Bone marrow (tissue), 2 donors: ENCODE results near the gene PRM1.

Experiments used
- DNase-seq, 2 donors: peaks; one replicate each; lab custom pipeline; 2025; lab: John Stamatoyannopoulos, UW

The PRM1 gene

DNA sequence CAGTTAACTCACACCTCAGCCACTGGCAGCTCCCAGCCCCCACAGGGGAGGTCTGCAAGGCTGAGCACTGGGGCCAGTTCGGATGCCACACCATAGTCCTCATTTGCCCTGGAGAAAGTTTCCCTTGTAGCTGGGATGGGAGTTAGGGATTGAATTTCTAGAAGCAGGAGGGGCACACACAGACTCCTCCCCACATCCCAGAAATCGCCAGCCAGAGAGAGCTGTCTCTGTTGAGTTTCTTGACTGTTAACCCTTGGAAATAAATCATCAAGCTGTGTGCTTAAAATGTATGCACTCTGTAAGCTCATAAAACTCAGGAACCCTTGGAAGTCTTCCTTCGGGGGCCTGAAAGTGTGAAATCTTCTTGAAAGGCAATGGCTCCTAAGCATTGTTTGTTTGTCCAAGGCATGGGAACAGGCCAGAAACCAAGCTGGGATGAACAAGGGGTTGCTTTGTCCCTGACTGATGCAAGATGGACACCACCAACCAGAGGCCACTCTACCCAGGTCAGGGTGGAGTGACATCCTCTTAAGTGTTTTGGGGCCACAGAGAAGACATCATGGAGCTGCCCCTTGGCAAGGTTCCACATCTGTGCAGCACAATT is 7.3 kb downstream of the PRM1 start:
- no peak for DNase-seq

DNA sequence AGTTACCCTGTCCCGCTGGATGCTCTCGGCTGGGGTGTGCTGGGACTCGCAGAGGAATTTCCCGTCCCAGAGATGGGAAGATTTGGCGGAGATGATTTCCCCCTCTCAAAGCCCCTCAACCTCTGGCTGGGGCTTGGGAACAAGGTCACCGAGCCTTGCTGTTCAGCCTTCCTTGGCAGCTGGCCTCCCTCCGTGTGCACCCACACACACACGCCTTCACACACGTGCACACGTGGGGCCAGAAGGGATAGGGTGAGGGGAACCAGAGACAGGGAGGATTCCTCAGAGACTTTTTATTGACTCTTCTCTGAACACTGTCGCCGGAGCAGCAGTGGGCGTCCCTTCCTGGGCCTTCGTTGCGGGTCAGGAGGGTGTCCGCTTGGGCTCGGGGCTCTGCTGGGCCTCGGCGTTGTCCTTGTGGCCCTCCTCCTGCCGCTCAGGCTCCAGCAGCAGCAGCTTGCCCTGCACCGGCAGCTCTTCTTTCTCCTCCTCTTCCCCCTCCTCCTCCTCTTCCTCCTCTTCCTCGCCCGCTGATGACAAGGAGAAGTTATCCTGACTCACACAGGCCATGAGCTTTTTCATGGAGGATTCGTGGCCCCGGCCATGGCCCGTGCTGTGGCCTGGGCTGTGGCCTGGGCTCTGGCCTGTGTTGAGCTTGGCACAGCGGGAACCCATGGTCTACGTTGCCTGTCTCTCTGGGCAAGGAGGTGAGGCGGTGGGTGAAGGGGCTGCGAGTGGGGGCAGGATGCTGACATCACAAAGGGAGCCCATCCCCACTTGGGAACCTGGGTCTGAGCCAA is 8.0 kb downstream of the PRM1 start, which contains the start of gene PRM3:
Gene PRM3, minus strand, starts transcription at position 709 of the 800 bp plus-strand sequence. Its CDS starts 34 bp downstream, at position 675.
- no peak for DNase-seq

DNA sequence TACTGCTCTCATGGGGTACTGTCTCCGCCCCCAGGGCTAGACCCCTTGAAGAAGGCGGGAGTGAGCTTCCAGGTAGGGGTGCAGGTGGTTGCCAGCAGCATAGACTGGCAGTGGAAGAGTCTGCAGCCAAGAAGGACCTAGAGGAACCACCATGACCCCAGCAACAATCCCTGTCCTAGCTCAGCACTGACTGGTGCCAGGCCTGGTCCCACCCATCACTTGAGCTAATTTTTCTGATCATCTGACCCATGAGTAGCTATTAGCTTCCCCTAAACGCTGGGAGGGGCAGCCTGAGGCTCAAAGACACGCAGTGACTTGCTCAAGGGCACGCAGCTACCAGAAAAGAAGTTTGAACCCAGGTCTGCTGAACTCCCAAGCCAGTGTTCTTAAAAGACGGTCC is 8.6 kb downstream of the PRM1 start:
- DNase-seq: no peak

DNA sequence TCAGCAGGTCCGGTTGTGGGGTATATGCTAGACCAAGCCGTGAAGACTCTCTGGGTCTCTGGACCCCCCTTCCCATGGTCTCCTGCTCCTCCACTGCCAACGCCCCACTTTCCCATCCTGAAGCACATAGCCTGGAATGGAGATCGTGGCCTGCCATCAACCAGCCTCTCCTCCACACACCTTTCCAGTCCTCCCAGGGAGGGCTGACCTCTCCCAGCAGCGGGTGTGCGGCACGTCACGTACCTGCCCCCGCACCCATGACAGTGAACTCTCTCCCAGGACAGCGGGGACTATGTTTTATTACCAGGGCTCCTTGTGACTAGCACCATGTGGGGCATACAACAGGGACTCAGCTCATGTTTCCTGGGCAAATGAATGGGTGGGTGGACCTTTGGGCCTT is 9.5 kb downstream of the PRM1 start:
- no peak for DNase-seq

DNA sequence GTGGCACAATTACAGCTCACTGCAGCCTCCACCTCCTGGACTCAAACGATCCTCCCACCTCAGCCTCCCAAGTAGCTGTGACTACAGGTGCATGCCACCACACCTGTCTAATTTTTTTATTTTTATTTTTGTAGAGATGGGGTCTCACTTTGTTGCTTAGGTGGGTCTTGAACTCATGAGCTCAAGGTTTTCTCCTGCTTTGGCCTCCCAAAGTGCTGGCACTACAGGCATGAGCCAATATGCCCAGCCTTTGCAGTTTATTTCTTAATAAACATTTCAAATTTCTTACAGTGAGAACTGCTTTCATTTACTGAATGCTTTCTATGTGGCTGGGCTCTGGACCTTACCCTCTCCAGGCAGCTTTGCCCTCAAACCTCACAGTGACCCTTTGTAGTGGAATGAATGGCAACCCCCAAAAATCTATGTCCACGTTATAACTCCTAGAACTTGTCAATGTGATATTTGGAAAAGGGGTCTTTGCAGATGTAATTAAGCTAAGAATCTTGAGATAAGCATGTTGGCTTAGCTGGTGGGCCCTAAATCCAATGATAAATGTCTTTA is 10.4 kb downstream of the PRM1 start:
- no peak for DNase-seq

DNA sequence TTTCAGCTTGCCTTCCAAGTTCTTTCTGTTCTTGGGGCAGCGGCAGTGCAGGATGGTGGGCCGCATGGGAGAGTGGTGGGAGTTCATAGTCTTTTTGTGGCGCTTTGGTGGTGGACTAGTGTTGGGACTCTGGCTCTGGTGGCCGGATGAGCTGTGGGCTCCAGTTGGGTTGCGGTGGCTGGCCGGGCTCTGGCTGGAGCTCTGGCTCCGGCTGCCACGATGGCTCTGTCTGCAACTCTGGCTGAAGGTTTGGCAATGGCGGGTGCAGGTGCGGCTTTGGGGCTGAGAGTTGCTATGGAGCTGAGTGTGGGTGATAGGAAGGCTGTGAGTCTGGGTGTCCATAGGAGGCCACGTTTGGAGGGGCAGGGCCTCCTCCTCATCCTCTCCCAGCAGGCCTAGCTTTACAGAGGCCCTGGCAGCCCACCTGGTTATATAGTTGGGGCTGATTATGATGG is 12.2 kb downstream of the PRM1 start, which contains the start of gene TNP2:
Gene TNP2, minus strand, starts transcription at position 405 of the 455 bp plus-strand sequence. Its CDS starts 63 bp downstream, at position 342.
- no peak for DNase-seq

DNA sequence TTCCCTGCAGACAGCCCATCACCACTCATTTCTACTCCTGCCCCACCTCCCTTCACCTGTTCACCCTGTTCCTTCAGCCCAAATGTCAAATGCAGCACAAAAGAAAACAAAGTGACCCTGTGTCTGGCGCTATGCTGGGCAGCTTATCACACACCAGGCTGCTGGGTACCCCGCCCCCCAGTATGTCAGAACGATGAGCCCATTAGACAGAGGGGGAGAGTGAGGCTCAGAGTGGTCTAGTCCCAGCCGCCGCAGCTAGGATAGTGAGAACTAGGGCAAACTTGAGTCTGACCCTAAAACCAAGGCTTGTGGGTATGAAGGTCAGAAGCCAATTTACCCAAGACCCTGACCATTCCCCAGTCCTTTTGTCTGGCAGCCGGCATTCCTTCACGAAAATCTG is 16.0 kb downstream of the PRM1 start:
- no peak for DNase-seq

DNA sequence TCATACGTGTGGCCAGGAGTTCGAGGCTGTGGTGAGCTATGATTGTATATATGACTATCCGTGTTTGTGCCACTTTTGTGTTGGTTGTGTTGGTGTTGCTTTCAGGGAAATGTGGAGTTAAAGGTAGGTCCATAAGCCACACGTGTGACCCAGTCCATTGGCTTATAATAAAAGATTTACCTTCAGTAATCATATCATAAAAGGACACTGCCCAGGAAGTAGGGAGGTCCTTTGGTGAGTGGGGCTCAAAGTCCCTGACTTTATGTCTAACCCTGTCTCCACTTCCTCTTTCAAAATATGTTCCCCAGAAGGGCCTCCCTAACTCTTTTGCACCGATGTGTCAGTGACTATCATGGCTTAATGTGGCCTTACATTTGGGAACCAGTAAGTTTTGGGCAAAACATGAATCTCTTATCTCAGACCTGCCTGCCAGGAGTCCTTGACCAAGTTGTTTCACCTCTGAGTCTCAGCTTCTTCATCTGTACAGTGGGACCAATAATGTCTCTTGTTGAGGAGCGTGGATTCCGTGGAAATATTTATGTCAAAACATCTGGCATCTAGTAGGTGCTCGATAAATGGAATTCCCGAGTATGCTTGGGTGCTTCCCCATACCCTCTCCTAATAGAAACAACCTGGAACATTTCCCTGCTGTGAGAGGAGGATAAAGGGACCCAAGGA is 16.8 kb downstream of the PRM1 start:
- DNase-seq: no peak

DNA sequence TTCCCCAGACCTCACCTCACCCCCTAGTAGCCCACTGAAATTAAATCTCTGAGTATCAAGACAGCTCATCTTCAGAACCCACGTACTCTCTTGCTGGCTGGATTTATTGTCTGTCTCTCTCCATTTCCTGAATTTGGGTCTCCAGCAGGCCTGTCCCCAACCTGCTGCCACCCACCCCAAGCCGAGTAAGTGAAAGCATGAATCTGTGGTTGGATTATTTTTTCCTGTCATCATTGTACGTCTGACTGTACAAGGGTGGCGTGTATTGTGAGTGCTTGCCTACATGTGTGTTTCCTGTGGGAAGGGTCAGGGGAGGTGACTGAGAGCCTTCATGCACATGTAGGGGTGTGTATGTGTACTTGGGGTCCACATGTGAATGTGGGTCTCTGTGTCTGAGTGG is 17.4 kb downstream of the PRM1 start:
- peak in 1 of 2 donors; percentile 77 for DNase-seq

DNA sequence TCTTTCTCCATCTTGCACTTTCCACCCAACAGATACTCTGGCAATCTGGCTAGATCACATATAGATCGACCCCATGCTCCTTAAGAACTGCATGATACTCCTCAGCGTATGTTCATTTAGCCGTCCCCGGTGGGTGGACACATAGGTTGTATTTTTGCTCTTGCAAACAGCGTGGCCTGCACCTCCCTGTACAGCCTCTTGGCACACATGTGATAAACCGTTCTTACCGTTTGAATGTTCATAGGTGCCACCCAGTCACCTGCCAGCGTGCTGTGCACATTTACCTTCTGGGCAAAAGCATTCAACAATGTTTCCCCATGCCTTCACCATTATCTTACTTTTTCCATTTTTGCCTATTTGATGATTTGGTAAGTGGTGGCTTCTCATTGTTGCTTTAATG is 18.2 kb downstream of the PRM1 start:
- DNase-seq: no peak

DNA sequence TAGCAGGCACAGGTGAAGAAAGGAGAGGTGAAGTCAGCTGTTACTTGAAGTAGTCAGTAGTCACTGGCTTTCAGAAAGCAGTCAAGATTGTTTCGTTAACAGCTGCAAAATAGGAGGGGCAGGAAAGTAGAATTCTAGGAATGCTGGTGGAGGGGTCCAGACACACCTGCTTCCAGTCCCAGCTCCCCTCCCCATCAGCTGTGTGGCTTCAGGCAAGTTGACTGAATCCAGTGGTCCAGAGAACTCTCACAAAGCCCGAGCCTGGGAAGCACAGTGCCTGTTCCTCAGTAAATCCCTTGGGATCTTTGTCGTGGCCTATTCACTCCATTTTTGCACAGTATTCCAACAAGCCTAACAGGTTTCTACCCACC is 20.5 kb downstream of the PRM1 start:
- no peak for DNase-seq

DNA sequence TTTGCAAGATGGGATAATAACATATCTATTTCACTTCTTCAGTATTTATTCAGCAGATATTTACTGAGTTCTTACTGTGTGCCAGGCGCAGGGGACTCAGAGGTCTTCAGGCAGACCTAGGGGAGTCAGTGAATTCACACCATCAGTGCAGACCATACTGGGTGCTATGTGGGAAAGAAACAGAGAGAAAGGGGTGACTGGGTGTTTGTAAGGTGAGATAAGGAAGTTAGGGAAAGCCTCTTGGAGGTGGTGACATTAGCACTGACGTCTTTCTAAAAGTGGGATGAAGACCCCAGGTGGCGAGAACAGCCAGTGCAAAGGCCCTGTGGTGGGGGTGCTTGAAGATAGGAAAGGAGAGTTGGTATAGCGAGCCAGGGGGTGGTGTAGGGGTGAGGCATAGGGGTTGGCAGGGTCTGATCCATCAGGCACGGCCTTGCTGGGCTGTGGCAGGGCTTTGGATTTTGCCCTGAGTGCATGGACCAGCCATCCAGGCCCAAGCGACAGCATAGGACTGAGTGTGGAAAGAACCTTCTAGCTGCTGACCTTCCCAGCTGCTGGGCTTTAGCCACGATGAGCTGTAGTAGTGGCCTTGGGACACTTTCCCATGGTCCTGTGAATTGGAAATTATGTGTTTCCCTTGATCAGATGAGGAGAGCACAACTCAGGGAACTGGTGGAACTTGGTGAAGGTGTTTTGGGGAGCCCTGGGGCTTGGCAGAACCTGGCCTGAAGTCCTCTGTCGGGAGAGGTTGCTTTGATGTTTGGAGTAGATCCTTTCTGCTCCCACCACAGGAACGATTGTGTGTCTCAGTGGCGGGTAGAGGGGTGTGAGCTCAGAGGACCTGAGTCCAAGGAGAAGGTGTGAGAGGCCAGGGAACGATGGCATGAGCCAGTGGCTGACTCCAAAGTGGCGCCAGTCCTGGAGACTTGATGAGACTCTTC is 21.2 kb downstream of the PRM1 start:
- DNase-seq: no peak

DNA sequence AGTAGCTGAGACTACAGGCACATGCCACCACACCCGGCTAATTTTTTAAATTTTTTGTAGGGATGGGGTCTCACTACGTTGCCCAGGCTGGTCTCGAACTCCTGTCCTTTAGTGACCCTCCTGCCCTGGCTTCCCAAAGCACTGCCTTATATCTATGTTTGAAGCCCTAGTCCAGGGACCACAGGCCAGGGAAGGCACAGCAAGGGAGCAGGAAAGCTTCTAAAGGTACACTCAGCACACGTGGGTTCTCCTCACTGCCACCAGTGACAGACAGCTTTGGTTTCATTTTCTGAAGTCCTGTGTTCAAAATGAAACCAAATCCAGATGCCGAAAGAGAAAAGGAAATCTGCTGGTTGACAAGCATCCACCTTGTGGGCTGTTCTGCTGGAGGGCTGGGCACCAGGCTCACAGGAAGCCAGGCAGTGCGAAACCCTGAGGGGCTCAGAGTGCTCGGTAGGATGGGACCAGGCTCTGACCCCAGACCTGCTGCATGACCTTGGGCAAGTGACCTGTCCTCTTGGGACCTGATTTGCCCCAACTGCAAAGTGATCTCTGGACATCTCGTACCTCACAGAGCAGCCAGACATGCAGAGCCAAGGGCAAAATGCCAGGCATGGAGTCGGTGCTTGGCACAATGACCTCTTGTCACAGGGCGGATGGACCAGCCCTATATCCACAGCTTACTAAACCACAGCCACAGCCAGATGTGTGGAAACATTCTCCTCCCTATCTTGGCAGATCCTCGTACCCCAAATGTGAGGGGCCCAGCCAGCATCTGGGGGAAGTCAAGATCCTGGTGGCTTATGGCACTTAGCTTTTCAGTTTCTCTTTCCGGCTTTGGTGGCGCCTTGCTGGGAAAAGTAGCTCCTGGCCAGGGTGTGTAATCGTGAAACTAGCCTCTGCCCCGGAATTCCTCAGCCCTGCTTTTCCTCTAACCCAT is 22.3 kb downstream of the PRM1 start:
- DNase-seq: peak in 1 of 2 donors; percentile 46

DNA sequence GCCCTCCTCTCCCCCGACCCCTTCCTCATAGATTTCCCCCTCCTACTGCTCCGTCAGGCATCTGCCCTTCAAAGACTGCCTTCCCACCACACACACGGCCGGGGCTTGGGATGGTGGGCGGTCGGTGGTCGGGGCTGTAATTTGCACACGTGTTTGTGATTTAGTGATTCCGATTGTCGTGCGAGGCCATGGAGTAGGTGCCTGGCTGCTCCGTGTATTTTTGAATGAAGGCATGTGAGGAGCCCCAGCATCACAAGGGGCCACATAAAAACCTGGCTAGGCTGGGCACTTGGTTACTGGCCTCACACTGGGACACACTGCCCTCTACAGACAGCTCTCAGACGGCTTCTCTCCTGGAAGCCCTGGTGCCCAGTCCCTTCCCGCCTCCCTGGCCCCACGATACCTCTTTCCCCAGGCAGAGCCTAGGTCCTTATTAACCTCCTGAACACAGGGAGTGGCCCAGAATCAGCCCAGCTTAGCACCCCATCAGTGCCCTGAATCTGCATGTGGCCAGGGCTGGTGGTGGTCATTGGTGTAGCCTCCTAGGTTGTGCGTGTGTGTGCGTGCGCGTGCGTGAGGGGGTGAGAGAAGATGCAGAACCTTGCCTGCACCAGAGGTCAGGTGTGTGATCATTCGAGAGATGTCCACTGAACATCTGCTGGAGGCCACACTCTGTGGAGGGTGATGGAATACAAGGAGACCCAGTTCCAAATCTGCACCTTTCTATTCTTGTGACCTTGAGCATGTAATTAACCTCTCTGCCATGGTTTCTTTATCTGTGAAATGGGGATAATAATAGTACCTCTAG is 23.8 kb downstream of the PRM1 start:
- peak; percentile 50 to 70 for DNase-seq

DNA sequence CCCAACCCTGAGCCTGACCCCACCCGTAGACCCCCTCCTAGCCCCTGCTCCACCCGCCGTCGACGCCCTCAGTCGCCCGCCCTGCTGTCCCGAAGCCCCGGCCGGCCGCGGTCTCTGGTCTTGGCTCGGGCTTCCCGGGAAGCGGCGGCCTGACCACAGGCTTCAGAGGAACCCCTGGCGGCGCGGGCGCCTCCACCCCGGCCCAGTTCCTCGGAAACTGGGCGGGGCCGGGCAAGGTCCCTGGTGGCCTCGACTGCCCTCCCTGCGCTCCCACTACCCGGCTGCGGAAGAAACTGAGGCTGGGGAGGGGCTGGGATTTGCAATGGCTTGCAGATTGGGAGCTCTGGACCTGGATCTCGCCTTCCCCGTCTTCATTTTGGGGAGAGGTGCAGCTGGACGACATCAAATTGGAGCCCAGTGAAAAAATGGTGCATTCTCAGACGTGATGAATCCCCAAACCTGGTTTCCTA is 24.4 kb downstream of the PRM1 start:
- no peak for DNase-seq

DNA sequence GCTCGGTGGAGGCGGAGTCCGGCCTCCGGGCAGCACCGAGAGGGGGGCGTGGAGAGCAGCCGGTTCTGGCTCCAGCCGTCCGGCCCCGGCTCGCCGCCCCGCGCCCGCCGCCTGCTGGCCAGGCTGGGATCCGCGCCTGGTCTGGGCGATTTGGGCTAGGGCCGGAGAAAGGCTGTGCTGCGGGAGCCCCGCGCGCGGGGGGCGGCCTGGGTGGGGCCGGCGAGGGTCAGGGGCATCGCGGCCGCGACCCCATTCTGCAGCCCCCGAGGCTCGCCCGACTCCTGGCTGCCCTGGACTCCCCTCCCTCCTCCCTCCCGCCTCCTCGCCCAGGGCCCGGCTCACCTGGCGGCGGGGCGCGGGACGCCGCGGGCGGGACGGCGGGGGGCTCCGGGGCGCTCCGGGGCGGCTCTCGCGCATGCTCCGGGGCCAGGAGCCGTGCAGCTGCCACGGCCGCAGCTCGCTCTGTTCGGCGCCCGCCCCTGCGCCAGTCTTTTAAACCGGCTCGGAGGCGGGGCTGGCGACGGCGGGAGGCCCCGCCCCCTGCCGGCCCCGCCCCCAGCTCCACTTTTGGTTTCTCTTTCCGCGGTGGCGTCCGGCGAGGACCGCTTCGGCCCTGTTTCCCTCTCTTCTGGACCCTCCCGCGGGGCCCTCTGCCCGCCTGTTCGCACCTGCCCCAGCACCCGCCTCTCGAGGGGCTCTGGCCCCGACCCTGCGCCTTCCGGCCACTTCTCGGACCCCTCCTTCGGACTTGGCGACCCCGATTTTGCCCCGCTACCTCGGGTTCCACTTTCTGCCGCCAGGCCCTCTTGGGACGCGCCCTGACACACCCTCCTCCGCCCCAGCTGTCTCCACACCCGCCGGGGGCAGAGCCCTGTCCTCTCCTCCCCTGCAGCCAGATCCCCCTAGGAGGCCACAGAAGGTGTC is 25.1 kb downstream of the PRM1 start, which contains the start of gene SOCS1:
Gene SOCS1, minus strand, starts transcription at position 468 of the 924 bp plus-strand sequence. CDS start 726 bp downstream, outside the sequence.
- DNase-seq: peak; percentile 64 to 97

DNA sequence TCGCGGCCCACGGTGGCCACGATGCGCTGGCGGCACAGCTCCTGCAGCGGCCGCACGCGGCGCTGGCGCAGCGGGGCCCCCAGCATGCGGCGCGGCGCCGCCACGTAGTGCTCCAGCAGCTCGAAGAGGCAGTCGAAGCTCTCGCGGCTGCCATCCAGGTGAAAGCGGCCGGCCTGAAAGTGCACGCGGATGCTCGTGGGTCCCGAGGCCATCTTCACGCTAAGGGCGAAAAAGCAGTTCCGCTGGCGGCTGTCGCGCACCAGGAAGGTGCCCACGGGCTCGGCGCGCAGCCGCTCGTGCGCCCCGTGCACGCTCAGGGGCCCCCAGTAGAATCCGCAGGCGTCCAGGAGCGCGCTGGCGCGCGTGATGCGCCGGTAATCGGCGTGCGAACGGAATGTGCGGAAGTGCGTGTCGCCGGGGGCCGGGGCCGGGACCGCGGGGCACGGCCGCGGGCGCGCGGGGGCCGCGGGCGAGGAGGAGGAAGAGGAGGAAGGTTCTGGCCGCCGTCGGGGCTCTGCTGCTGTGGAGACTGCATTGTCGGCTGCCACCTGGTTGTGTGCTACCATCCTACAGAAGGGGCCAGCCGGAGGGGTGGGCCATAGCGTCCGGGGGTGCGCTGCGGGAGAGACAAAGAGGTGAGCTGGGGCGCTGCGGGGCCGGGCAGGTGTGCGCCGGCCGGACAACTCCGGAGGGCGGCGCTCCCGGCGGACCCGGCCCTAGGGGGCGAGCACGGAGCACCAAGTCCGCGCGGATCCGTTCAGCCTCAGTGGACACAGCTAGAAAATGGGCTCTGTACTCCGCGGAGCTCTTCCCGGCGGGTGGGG is 26.0 kb downstream of the PRM1 start:
- DNase-seq: peak in 1 of 2 donors; percentile 57
